H9 (cell line): Measurements from ENCODE around the gene AZI2. TPM values are rescaled to one million over a fixed set of nuclear protein-coding genes. Genes with fewer than 3 reads are reported as not detected.

Source experiments
- DNase-seq: peaks from one replicate; pipeline ENCODE4 v3.0.0-alpha.2; 2017
- H2AFZ ChIP-seq: one replicate; pipeline ENCODE4 v1.6.1; 2013; ENCODE audit warnings: mild to moderate bottlenecking, low read length, control low read depth, moderate library complexity
- H2AK5ac ChIP-seq: 2 replicates; pipeline ENCODE4 v1.6.1; 2013; ENCODE audit warnings: low read length, control low read depth, mixed read lengths; ENCODE audit not compliant: insufficient read length
- H2BK120ac ChIP-seq: one replicate; pipeline ENCODE4 v1.6.1; 2013; ENCODE audit warnings: low read depth, mild to moderate bottlenecking, low read length, control low read depth, inconsistent platforms; ENCODE audit not compliant: poor library complexity, severe bottlenecking
- H2BK12ac ChIP-seq: 2 replicates; pipeline ENCODE4 v1.6.1; 2013; ENCODE audit warnings: low read length, control low read depth, mixed read lengths, low read depth; ENCODE audit not compliant: insufficient read length
- H2BK15ac ChIP-seq: 2 replicates; pipeline ENCODE4 v1.6.1; 2013; ENCODE audit warnings: low read depth, low read length, control low read depth
- H2BK20ac ChIP-seq: one replicate; pipeline ENCODE4 v1.6.1; 2013; ENCODE audit warnings: low read depth, mild to moderate bottlenecking, low read length, control low read depth, inconsistent platforms; ENCODE audit not compliant: poor library complexity, severe bottlenecking
- H2BK5ac ChIP-seq: 2 replicates; pipeline ENCODE4 v1.6.1; 2013; ENCODE audit warnings: low read length, control low read depth, mixed read lengths; ENCODE audit not compliant: insufficient read length
- H3K14ac ChIP-seq: 2 replicates; pipeline ENCODE4 v1.6.1; 2013; ENCODE audit warnings: low read length, control low read depth; ENCODE audit not compliant: insufficient read depth
- H3K18ac ChIP-seq: 2 replicates; pipeline ENCODE4 v1.6.1; 2013; ENCODE audit warnings: low read depth, mild to moderate bottlenecking, mixed read lengths, low read length, control low read depth; ENCODE audit not compliant: insufficient read length
- H3K23ac ChIP-seq: 2 replicates; pipeline ENCODE4 v1.6.1; 2013; ENCODE audit warnings: low read length, control low read depth, mixed read lengths, low read depth; ENCODE audit not compliant: insufficient read length
- H3K23me2 ChIP-seq: 2 replicates; pipeline ENCODE4 v1.6.1; 2013; ENCODE audit warnings: low read depth, mild to moderate bottlenecking, mixed read lengths, low read length, control low read depth; ENCODE audit not compliant: insufficient read length, poor library complexity, severe bottlenecking
- H3K27ac ChIP-seq: 2 replicates; pipeline ENCODE4 v1.5.1; 2013; ENCODE audit warnings: low read length, control low read depth, mixed read lengths, low read depth; ENCODE audit not compliant: insufficient read length
- H3K27me3 ChIP-seq: 2 replicates; pipeline ENCODE4 v1.6.1; 2013; ENCODE audit warnings: low read length, control low read depth, inconsistent platforms; ENCODE audit not compliant: insufficient read depth
- H3K4ac ChIP-seq: 2 replicates; pipeline ENCODE4 v1.6.1; 2013; ENCODE audit warnings: low read depth, mild to moderate bottlenecking, control low read depth, inconsistent platforms, low read length, moderate library complexity
- H3K4me1 ChIP-seq: 2 replicates; pipeline ENCODE4 v1.6.1; 2013; ENCODE audit warnings: low read length, control low read depth, inconsistent platforms; ENCODE audit not compliant: insufficient read depth
- H3K4me2 ChIP-seq: 2 replicates; pipeline ENCODE4 v1.6.1; 2013; ENCODE audit warnings: low read length, control low read depth, mixed read lengths; ENCODE audit not compliant: insufficient read length, insufficient read depth
- H3K56ac ChIP-seq: 2 replicates; pipeline ENCODE4 v1.6.1; 2013; ENCODE audit warnings: low read depth, mild to moderate bottlenecking, mixed read lengths, low read length, control low read depth; ENCODE audit not compliant: insufficient read length
- H3K79me1 ChIP-seq: 2 replicates; pipeline ENCODE4 v1.6.1; 2013; ENCODE audit warnings: low read depth, mild to moderate bottlenecking, moderate library complexity, low read length, control low read depth, inconsistent platforms; ENCODE audit not compliant: insufficient read depth, poor library complexity, severe bottlenecking
- H3K79me2 ChIP-seq: 2 replicates; pipeline ENCODE4 v1.6.1; 2013; ENCODE audit warnings: low read length, control low read depth, inconsistent platforms; ENCODE audit not compliant: insufficient read depth
- H3K9ac ChIP-seq: 2 replicates; pipeline ENCODE4 v1.6.1; 2013; ENCODE audit warnings: low read length, control low read depth, mixed read lengths; ENCODE audit not compliant: insufficient read length; ENCODE audit errors: extremely low read depth
- H3K9me3 ChIP-seq: one replicate; pipeline ENCODE4 v1.6.1; 2013; ENCODE audit warnings: low read depth, low read length, inconsistent platforms; ENCODE audit not compliant: control insufficient read depth
- H3T11ph ChIP-seq: one replicate; pipeline ENCODE4 v1.6.1; 2013; ENCODE audit warnings: mild to moderate bottlenecking, low read length, control low read depth, inconsistent platforms
- H4K20me1 ChIP-seq: one replicate; pipeline ENCODE4 v1.6.1; 2013; ENCODE audit not compliant: control insufficient read depth, insufficient read length, insufficient read depth
- H4K5ac ChIP-seq: 2 replicates; pipeline ENCODE4 v1.6.1; 2013; ENCODE audit warnings: low read depth, mild to moderate bottlenecking, mixed read lengths, low read length, control low read depth; ENCODE audit not compliant: insufficient read length
- H4K8ac ChIP-seq: replicated peaks from 2 replicates; pipeline ENCODE4 v1.6.1; 2013; ENCODE audit warnings: low read length, control low read depth, mixed read lengths, low read depth; ENCODE audit not compliant: insufficient read length
- H4K91ac ChIP-seq: 2 replicates; pipeline ENCODE4 v1.6.1; 2013; ENCODE audit warnings: low read depth, mild to moderate bottlenecking, moderate library complexity, mixed read lengths, low read length, control low read depth; ENCODE audit not compliant: insufficient read length
- H3K27ac Mint-ChIP-seq, 3 experiments: 2 replicates in 2 of 3; 3 replicates in 1 of 3; pipeline ENCODE4 v1.8.0; 2020 to 2021; ENCODE audit warnings: mixed read lengths in 3 of 3, mild to moderate bottlenecking in 1 of 3, moderate library complexity in 1 of 3
- H3K27me3 Mint-ChIP-seq: 2 replicates; pipeline ENCODE4 v1.8.0; 2021; ENCODE audit warnings: low read depth, mild to moderate bottlenecking, moderate library complexity, mixed read lengths
- H3K36me3 Mint-ChIP-seq, 3 experiments: 2 replicates in 2 of 3; 3 replicates in 1 of 3; pipeline ENCODE4 v1.8.0; 2020 to 2021; ENCODE audit warnings: low read depth in 3 of 3, mixed read lengths in 3 of 3; ENCODE audit not compliant: insufficient read depth in 1 of 3
- H3K4me1 Mint-ChIP-seq, 2 experiments: 2 replicates each; pipeline ENCODE4 v1.8.0; 2020; ENCODE audit warnings: mixed read lengths in 2 of 2
- H3K4me3 Mint-ChIP-seq, 2 experiments: 2 replicates in 1 of 2; 3 replicates in 1 of 2; pipeline ENCODE4 v1.8.0; 2020 to 2021; ENCODE audit warnings: mild to moderate bottlenecking in 2 of 2, mixed read lengths in 2 of 2, moderate library complexity in 1 of 2
- H3K9me3 Mint-ChIP-seq, 2 experiments: 2 replicates in 1 of 2; 3 replicates in 1 of 2; pipeline ENCODE4 v1.8.0; 2020; ENCODE audit warnings: mild to moderate bottlenecking in 2 of 2, mixed read lengths in 2 of 2, moderate library complexity in 1 of 2
- WGBS: extraction: QIAGEN DNeasy Blood & Tissue Kit; methylation state at CpG from one replicate; pipeline ENCODE4 v1.1.7; 2013; ENCODE audit warnings: missing lambda C conversion rate, low lambda C conversion rate, mixed read lengths; ENCODE audit not compliant: insufficient read length; ENCODE audit errors: extremely low coverage; 5-methylcytosine and 5-hydroxymethylcytosine counted together
- long read RNA-seq: library from polyadenylated mRNA; unstranded; transcript quantifications from one replicate; pipeline ENCODE4 v2.0.0, GENCODE V29; 2020
- total RNA-seq: library from RNA; stranded (reverse); gene quantifications from 2 replicates; pipeline ENCODE4 v1.2.1, GENCODE V29; 2021
- TF ChIP-seq, protein P1 (sequence below): fragments of 200-600 bp; sonication (generic); conservative IDR thresholded peaks from 3 replicates; pipeline ENCODE4 v1.8.0; 2021; ENCODE audit warnings: antibody characterized with exemption, mild to moderate bottlenecking

The AZI2 gene, protein sequence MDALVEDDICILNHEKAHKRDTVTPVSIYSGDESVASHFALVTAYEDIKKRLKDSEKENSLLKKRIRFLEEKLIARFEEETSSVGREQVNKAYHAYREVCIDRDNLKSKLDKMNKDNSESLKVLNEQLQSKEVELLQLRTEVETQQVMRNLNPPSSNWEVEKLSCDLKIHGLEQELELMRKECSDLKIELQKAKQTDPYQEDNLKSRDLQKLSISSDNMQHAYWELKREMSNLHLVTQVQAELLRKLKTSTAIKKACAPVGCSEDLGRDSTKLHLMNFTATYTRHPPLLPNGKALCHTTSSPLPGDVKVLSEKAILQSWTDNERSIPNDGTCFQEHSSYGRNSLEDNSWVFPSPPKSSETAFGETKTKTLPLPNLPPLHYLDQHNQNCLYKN
- total RNA-seq, result 36.7 and 49.0 TPM in 2 replicates
- long read RNA-seq, full-length matches to known transcripts, result 195 of 210 reads
- long read RNA-seq, partial matches to known transcripts, result 8 of 210 reads
- long read RNA-seq, other reads (novel, unspliced or antisense), result 7 of 210 reads

DNA sequence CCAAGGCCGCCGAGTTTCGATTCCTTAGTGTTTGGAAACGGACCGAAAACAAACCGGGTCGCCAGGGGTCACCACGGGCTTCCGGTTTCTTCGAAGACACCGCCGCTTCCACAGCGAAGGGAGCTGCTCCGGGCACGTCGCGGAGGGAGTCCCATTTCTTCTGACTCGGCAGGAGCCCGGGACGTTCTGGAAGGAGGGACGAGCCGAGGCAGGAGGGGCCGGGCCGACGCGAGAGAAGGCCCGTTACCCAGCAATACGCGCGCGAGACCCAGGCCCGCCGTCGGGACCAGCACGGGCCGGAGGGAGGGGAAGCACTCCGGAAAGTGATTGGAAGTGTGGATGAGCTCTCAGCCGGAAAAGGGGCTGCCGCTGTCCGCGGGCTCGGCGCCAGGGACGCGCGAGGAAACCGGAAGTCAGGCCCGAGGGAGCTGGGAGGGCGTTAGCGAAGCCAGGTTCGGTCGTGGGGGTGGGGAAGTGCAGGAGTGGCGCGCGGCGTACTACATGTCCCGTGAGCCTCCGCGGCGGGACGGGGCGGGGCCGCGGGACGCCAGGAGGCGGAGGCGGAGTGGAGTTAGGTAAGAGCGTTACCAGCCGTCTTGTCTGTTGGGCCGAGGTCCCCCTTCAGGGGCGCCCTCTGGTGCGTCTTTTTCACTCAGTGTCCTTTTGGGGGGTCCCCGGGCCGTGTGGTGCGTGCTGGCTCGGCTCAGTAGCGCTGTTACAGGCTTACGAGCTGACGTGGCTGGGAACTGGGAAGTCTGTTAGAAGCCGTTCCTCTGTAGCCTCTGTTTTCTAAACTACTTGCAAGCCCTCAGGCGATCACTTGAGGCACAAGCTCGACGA is at the start of gene AZI2, which contains the start of gene ZCWPW2:
AZI2 (minus strand) TSS at position 196 of the 840 bp plus-strand sequence. CDS start 8,207 bp downstream, outside the sequence.
ZCWPW2 (plus strand) TSS at position 93 of the 840 bp plus-strand sequence. CDS start 64,348 bp downstream, outside the sequence.
- H4K20me1 ChIP-seq, result no peaks in the 10 kb centered on the region
- peak within 1 kb of the TSS; percentile 99 for H3K18ac ChIP-seq
- H3K23me2 ChIP-seq, result peaks cover 6% of the 10 kb centered on the region
- H3K79me2 ChIP-seq, result peaks cover 2% of the 10 kb centered on the region; the same call in 1 of the 2 replicates
- WGBS, result no CpG with 5 or more reads among the region's 83 CpGs
- H4K8ac ChIP-seq, result no peak within 1 kb of the TSS
- H3K79me1 ChIP-seq, result no peaks in the 10 kb centered on the region
- peak within 1 kb of the TSS; percentile 68 for H3K27ac ChIP-seq
- Mint-ChIP-seq H3K36me3 (peaks cover 8 to 25% (median 18%) of the 10 kb centered on the region in 3 experiments; a peak in 6 of 7 replicates), H3K4me3 (peak within 1 kb of the TSS; percentile 88 to 95), H3K27me3 (no peaks in the 10 kb centered on the region), H3K9me3 (peaks cover 3 to 19% of the 10 kb centered on the region in 2 experiments), H3K27ac (peak within 1 kb of the TSS; percentile 95 to 98 (median 98)), H3K4me1 (peaks cover 21 to 25% of the 10 kb centered on the region in 2 experiments)
- no peaks in the 10 kb centered on the region for H3K9me3 ChIP-seq
- peak within 1 kb of the TSS; percentile 93 for H3K4me2 ChIP-seq
- peak within 1 kb of the TSS; percentile 83 for H3K9ac ChIP-seq
- H2BK120ac ChIP-seq, result no peak within 1 kb of the TSS
- no peak within 1 kb of the TSS for H2BK12ac ChIP-seq
- H3K27me3 ChIP-seq, result no peaks in the 10 kb centered on the region
- no peak within 1 kb of the TSS for H4K91ac ChIP-seq
- H2BK5ac ChIP-seq, result no peak within 1 kb of the TSS
- H3K56ac ChIP-seq, result no peak within 1 kb of the TSS
- DNase-seq, result peak; percentile 95
- no peaks in the 10 kb centered on the region; the same call in 1 of the 2 replicates for H3K4me1 ChIP-seq
- TF ChIP-seq, protein P1, sequence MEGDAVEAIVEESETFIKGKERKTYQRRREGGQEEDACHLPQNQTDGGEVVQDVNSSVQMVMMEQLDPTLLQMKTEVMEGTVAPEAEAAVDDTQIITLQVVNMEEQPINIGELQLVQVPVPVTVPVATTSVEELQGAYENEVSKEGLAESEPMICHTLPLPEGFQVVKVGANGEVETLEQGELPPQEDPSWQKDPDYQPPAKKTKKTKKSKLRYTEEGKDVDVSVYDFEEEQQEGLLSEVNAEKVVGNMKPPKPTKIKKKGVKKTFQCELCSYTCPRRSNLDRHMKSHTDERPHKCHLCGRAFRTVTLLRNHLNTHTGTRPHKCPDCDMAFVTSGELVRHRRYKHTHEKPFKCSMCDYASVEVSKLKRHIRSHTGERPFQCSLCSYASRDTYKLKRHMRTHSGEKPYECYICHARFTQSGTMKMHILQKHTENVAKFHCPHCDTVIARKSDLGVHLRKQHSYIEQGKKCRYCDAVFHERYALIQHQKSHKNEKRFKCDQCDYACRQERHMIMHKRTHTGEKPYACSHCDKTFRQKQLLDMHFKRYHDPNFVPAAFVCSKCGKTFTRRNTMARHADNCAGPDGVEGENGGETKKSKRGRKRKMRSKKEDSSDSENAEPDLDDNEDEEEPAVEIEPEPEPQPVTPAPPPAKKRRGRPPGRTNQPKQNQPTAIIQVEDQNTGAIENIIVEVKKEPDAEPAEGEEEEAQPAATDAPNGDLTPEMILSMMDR, result peak; percentile 50
- no peak within 1 kb of the TSS for H3K4ac ChIP-seq
- no peak within 1 kb of the TSS for H3T11ph ChIP-seq
- H2BK20ac ChIP-seq, result no peak within 1 kb of the TSS
- peak within 1 kb of the TSS; percentile 95 for H3K14ac ChIP-seq
- H2BK15ac ChIP-seq, result no peak within 1 kb of the TSS
- no peak within 1 kb of the TSS for H3K23ac ChIP-seq
- no peak within 1 kb of the TSS for H4K5ac ChIP-seq
- no peak within 1 kb of the TSS for H2AK5ac ChIP-seq
- peak within 1 kb of the TSS; percentile 2 for H2AFZ ChIP-seq
